ENCODE data around the gene STEEP1. TPM values are rescaled to one million over a fixed set of nuclear protein-coding genes. Genes with fewer than 3 reads are reported as not detected.

STEEP1 gene
- total RNA-seq, 1 experiment from 2014 or later: 30.4 TPM

- Mint-ChIP-seq H3K4me3 (no peak overlapping the region), H3K27me3 (ENCODE audit: low read depth) (no peaks in the 10 kb centered on the region), H3K27ac (no peak overlapping the region), H3K4me1 (no peaks in the 10 kb centered on the region), H3K9me3 (peaks cover 54 to 63% of the 10 kb centered on the region in 2 experiments), H3K36me3 (ENCODE audit: insufficient read depth in 1 of 3, low read depth in 3 of 3) (peaks cover 19 to 37% (median 29%) of the 10 kb centered on the region in 3 experiments)
- Histone ChIP-seq H3K4me1 (ENCODE audit: insufficient read depth, low read length) (no peaks in the 10 kb centered on the region), H2BK120ac (ENCODE audit: low read depth, low read length, poor library complexity, severe bottlenecking) (no peak overlapping the region), H2BK20ac (ENCODE audit: low read depth, low read length, poor library complexity, severe bottlenecking) (no peak overlapping the region), H3K23me2 (ENCODE audit: insufficient read length, low read depth, low read length, poor library complexity, severe bottlenecking) (no peaks in the 10 kb centered on the region), H3K4ac (ENCODE audit: low read depth, low read length) (no peak overlapping the region), H3K9me3 (ENCODE audit: control insufficient read depth, low read depth, low read length) (peaks cover 40% of the 10 kb centered on the region), H3K23ac (ENCODE audit: insufficient read length, low read depth, low read length) (no peak overlapping the region), H3T11ph (ENCODE audit: low read length) (no peak overlapping the region), H3K9ac (ENCODE audit: extremely low read depth, insufficient read length, low read length) (no peak overlapping the region), H3K27ac (ENCODE audit: insufficient read length, low read depth, low read length) (no peak overlapping the region), H4K91ac (ENCODE audit: insufficient read length, low read depth, low read length) (no peak overlapping the region), H3K18ac (ENCODE audit: insufficient read length, low read depth, low read length) (no peak overlapping the region), H2BK5ac (ENCODE audit: insufficient read length, low read length) (no peak overlapping the region), H4K5ac (ENCODE audit: insufficient read length, low read depth, low read length) (no peak overlapping the region), H2BK12ac (ENCODE audit: insufficient read length, low read depth, low read length) (no peak overlapping the region), H3K56ac (ENCODE audit: insufficient read length, low read depth, low read length) (no peak overlapping the region), H3K79me2 (ENCODE audit: insufficient read depth, low read length) (no peaks in the 10 kb centered on the region), H3K79me1 (ENCODE audit: insufficient read depth, low read depth, low read length, poor library complexity, severe bottlenecking) (no peaks in the 10 kb centered on the region), H2AFZ (ENCODE audit: low read length) (no peak overlapping the region), H3K27me3 (ENCODE audit: insufficient read depth, low read length) (no peaks in the 10 kb centered on the region), H3K14ac (ENCODE audit: insufficient read depth, low read length) (no peak overlapping the region), H3K4me2 (ENCODE audit: insufficient read depth, insufficient read length, low read length) (no peak overlapping the region), H2BK15ac (ENCODE audit: low read depth, low read length) (no peak overlapping the region), H4K8ac (replicated peaks; ENCODE audit: insufficient read length, low read depth, low read length) (no peak overlapping the region), H2AK5ac (ENCODE audit: insufficient read length, low read length) (no peak overlapping the region), H4K20me1 (ENCODE audit: control insufficient read depth, insufficient read depth, insufficient read length) (no peaks in the 10 kb centered on the region)
- no peak for DNase-seq
- no peak for TF ChIP-seq CTCF (conservative IDR thresholded peaks at IDR 0.05)
- no CpG with 5 or more reads among the region's 5 CpGs for WGBS (ENCODE audit: extremely low coverage, insufficient read length, low lambda C conversion rate)
Measured at GRCh38 chrX:119589810-119590209, 24.6 kb upstream of the STEEP1 start.

Measured in H9 (cell line).